Caki2 (cell line): Measurements from ENCODE around the gene ST6GALNAC3. TPM values are rescaled to one million over a fixed set of nuclear protein-coding genes. Genes with fewer than 3 reads are reported as not detected.

Source experiments
- DNase-seq: peaks from one replicate; pipeline ENCODE4 v3.0.0-alpha.2; 2015; ENCODE audit warnings: low read depth
- in situ Hi-C: cut with HindIII; loops from 2 replicates; pipeline ENCODE4 v1.10.0; 2016; ENCODE audit warnings: low sequenced_read_pairs, low pct_unique_long_range_greater_than_20kb, mixed read lengths
- total RNA-seq: library from RNA; depleted of rRNA; stranded (reverse); fragments of >200 nt; shearing (Covaris generic); gene quantifications from 2 replicates; pipeline ENCODE4 v1.2.3, GENCODE V29; 2014; ENCODE audit warnings: low replicate concordance

Gene ST6GALNAC3
- total RNA-seq, 1 experiment from 2014 or later = 0.81 TPM

GRCh38 chr1:76160225-76160624, 85.7 kb downstream of the ST6GALNAC3 start:
- in situ Hi-C loops = no loop called here

GRCh38 chr1:76161451-76161850, 86.9 kb downstream of the ST6GALNAC3 start:
- in situ Hi-C loops = no loop called here
- DNase-seq = no peak

More at GRCh38 chr1:76160225-76160624, 85.7 kb downstream of the ST6GALNAC3 start:
- no peak for DNase-seq

- DNase-seq = no peak
Measured at GRCh38 chr1:76162254-76162653, 87.7 kb downstream of the ST6GALNAC3 start.

GRCh38 chr1:76164165-76164564, 89.6 kb downstream of the ST6GALNAC3 start:
- in situ Hi-C loops = no loop called here
- DNase-seq = no peak

More at GRCh38 chr1:76162254-76162653, 87.7 kb downstream of the ST6GALNAC3 start:
- in situ Hi-C loops = no loop called here

- DNase-seq = no peak
- in situ Hi-C loops = no loop called here
Measured at GRCh38 chr1:76170084-76170483, 95.5 kb downstream of the ST6GALNAC3 start.

GRCh38 chr1:76170513-76170912, 96.0 kb downstream of the ST6GALNAC3 start:
- DNase-seq = no peak
- in situ Hi-C loops = no loop called here

GRCh38 chr1:76176000-76176399, 101.5 kb downstream of the ST6GALNAC3 start:
- in situ Hi-C loops = no loop called here
- DNase-seq = no peak

- no peak for DNase-seq
- in situ Hi-C loops = no loop called here
Measured at GRCh38 chr1:76177615-76178014, 103.1 kb downstream of the ST6GALNAC3 start.

GRCh38 chr1:76179219-76179698, 104.7 kb downstream of the ST6GALNAC3 start:
- in situ Hi-C loops = no loop called here
- no peak for DNase-seq

- in situ Hi-C loops = no loop called here
- no peak for DNase-seq
Measured at GRCh38 chr1:76185207-76185606, 110.7 kb downstream of the ST6GALNAC3 start.

GRCh38 chr1:76186554-76187170, 112.1 kb downstream of the ST6GALNAC3 start:
- no peak for DNase-seq
- in situ Hi-C loops = no loop called here

GRCh38 chr1:76187436-76187835, 112.9 kb downstream of the ST6GALNAC3 start:
- DNase-seq = no peak
- in situ Hi-C loops = no loop called here

- in situ Hi-C loops = no loop called here
- no peak for DNase-seq
Measured at GRCh38 chr1:76189310-76189709, 114.8 kb downstream of the ST6GALNAC3 start.

GRCh38 chr1:76190749-76191424, 116.3 kb downstream of the ST6GALNAC3 start:
- no peak for DNase-seq
- in situ Hi-C loops = no loop called here

- in situ Hi-C loops = no loop called here
- no peak for DNase-seq
Measured at GRCh38 chr1:76191561-76191960, 117.0 kb downstream of the ST6GALNAC3 start.

GRCh38 chr1:76198452-76198851, 123.9 kb downstream of the ST6GALNAC3 start:
- no peak for DNase-seq
- in situ Hi-C loops = no loop called here

- no peak for DNase-seq
- in situ Hi-C loops = no loop called here
Measured at GRCh38 chr1:76202670-76203069, 128.1 kb downstream of the ST6GALNAC3 start.

GRCh38 chr1:76203127-76203526, 128.6 kb downstream of the ST6GALNAC3 start:
- in situ Hi-C loops = no loop called here

GRCh38 chr1:76209238-76209637, 134.7 kb downstream of the ST6GALNAC3 start:
- in situ Hi-C loops = no loop called here

More at GRCh38 chr1:76203127-76203526, 128.6 kb downstream of the ST6GALNAC3 start:
- DNase-seq = peak; percentile 0

GRCh38 chr1:76209648-76210047, 135.1 kb downstream of the ST6GALNAC3 start:
- no peak for DNase-seq
- in situ Hi-C loops = no loop called here

More at GRCh38 chr1:76209238-76209637, 134.7 kb downstream of the ST6GALNAC3 start:
- DNase-seq = no peak
